Progenitor cell of endocrine pancreas (in vitro differentiated cells): ENCODE results near the gene ADGRA1. TPM values are rescaled to one million over a fixed set of nuclear protein-coding genes. Genes with fewer than 3 reads are reported as not detected.

ENCODE experiments used
- DNase-seq: peaks from one replicate; pipeline ENCODE4 v3.0.0; 2021; ENCODE audit warnings: low spot score; ENCODE audit not compliant: unreplicated experiment
- H3K27ac Mint-ChIP-seq: 2 replicates; pipeline ENCODE4 v1.8.0; 2021; ENCODE audit warnings: mild to moderate bottlenecking, moderate library complexity, mixed read lengths
- H3K27me3 Mint-ChIP-seq: 2 replicates; pipeline ENCODE4 v1.8.0; 2021; ENCODE audit warnings: mixed read lengths
- H3K36me3 Mint-ChIP-seq: 2 replicates; pipeline ENCODE4 v1.8.0; 2022; ENCODE audit warnings: mixed read lengths; ENCODE audit not compliant: insufficient read depth
- H3K4me1 Mint-ChIP-seq: 2 replicates; pipeline ENCODE4 v1.8.0; 2021; ENCODE audit warnings: low read depth, mixed read lengths
- H3K4me3 Mint-ChIP-seq: 2 replicates; pipeline ENCODE4 v1.8.0; 2021; ENCODE audit warnings: low read depth, mild to moderate bottlenecking, moderate library complexity, mixed read lengths
- H3K9me3 Mint-ChIP-seq: 2 replicates; pipeline ENCODE4 v1.8.0; 2021; ENCODE audit warnings: low read depth, mixed read lengths
- CTCF ChIP-seq: fragments of 200-600 bp; sonication (generic); IDR thresholded peaks from one replicate; pipeline ENCODE4 v1.5.0; 2021; ENCODE audit warnings: antibody characterized with exemption, mild to moderate bottlenecking; ENCODE audit not compliant: unreplicated experiment
- total RNA-seq: library from RNA; stranded (reverse); gene quantifications from 2 replicates; pipeline ENCODE4 v1.2.1, GENCODE V29; 2021

The ADGRA1 gene
- total RNA-seq, 1 donor from 2014 or later: 1.2 TPM

GRCh38 chr10:133163889-133164815 lies 76.4 kb downstream of the ADGRA1 start:
- peaks cover 13% of the 10 kb centered on the region for H3K27me3 Mint-ChIP-seq
- H3K4me3 Mint-ChIP-seq: no peak overlapping the region
- DNase-seq: peak; percentile 6
- no peak for TF ChIP-seq CTCF
- H3K36me3 Mint-ChIP-seq: peaks cover 6% of the 10 kb centered on the region
- no peak overlapping the region for H3K27ac Mint-ChIP-seq
- H3K9me3 Mint-ChIP-seq: no peaks in the 10 kb centered on the region
- peaks cover 1% of the 10 kb centered on the region for H3K4me1 Mint-ChIP-seq

- H3K27ac Mint-ChIP-seq: no peak overlapping the region
- H3K27me3 Mint-ChIP-seq: peaks cover 13% of the 10 kb centered on the region
- DNase-seq: no peak
- no peaks in the 10 kb centered on the region for H3K9me3 Mint-ChIP-seq
- no peak overlapping the region for H3K4me3 Mint-ChIP-seq
- peaks cover 1% of the 10 kb centered on the region for H3K4me1 Mint-ChIP-seq
- peaks cover 6% of the 10 kb centered on the region for H3K36me3 Mint-ChIP-seq
- no peak for TF ChIP-seq CTCF
Measured at GRCh38 chr10:133164816-133165555, 77.3 kb downstream of the ADGRA1 start.

GRCh38 chr10:133165556-133166503 lies 78.1 kb downstream of the ADGRA1 start:
- Mint-ChIP-seq H3K4me3 (no peak overlapping the region), H3K4me1 (peaks cover 1% of the 10 kb centered on the region), H3K27ac (no peak overlapping the region), H3K27me3 (peaks cover 13% of the 10 kb centered on the region), H3K9me3 (no peaks in the 10 kb centered on the region), H3K36me3 (peaks cover 6% of the 10 kb centered on the region)
- no peak for TF ChIP-seq CTCF
- no peak for DNase-seq

DNA sequence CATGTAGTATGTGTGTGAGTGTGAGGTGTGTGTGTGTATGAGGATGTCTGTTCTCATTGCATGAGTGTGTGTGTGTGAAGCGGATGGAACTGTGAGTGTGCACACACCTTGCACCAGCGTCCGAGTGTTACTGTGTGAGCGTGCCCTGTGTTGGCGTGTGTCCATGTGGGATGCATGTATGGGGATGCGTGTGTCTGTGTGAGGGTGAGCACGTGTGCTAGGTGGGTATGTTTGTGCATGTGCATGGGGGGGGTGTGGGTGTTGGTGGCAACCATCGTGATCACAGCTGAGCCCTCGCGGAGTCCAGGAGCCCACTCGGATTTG lies 78.7 kb downstream of the ADGRA1 start:
- no peak overlapping the region for H3K27ac Mint-ChIP-seq
- no peak overlapping the region for H3K4me3 Mint-ChIP-seq
- no peak for DNase-seq
- H3K4me1 Mint-ChIP-seq: no peaks in the 10 kb centered on the region
- H3K27me3 Mint-ChIP-seq: peaks cover 13% of the 10 kb centered on the region
- H3K36me3 Mint-ChIP-seq: peaks cover 6% of the 10 kb centered on the region
- TF ChIP-seq CTCF: no peak
- H3K9me3 Mint-ChIP-seq: no peaks in the 10 kb centered on the region
